HepG2 (cell line): ENCODE measurements around the gene PYY. TPM values are rescaled to one million over a fixed set of nuclear protein-coding genes. Genes with fewer than 3 reads are reported as not detected.

Experiments used
- DPF2 ChIP-seq: sonication (generic); formaldehyde crosslinking; IDR thresholded peaks from 2 replicates; pipeline ENCODE4 v1.4.0; 2020; ENCODE audit warnings: mild to moderate bottlenecking, low read depth, missing genetic modification reagents, borderline replicate concordance
- PITX1 ChIP-seq: sonication (generic); formaldehyde crosslinking; IDR thresholded peaks from 2 replicates; pipeline ENCODE4 v1.5.1; 2020; ENCODE audit warnings: mild to moderate bottlenecking, missing genetic modification reagents
- PPARG ChIP-seq: conservative IDR thresholded peaks from 2 replicates; pipeline ENCODE4 v1.6.1; 2016; ENCODE audit warnings: missing biosample characterization, missing genetic modification reagents
- SP4 ChIP-seq: sonication (generic); formaldehyde crosslinking; IDR thresholded peaks from 2 replicates; pipeline ENCODE4 v1.8.1; 2023; ENCODE audit warnings: mild to moderate bottlenecking, missing genetic modification reagents
- SRSF9 ChIP-seq: fragments of 200-400 bp; formaldehyde crosslinking; IDR thresholded peaks from 2 replicates; pipeline ENCODE4 v1.6.1; 2018; ENCODE audit warnings: borderline replicate concordance, mild to moderate bottlenecking, low read depth, low read length; ENCODE audit not compliant: insufficient read depth, poor library complexity, severe bottlenecking
- SRY ChIP-seq: sonication (generic); formaldehyde crosslinking; IDR thresholded peaks from 2 replicates; pipeline ENCODE4 v1.8.0; 2022; ENCODE audit warnings: mild to moderate bottlenecking, missing genetic modification reagents
- TBX3 ChIP-seq: fragments of 450-650 bp; IDR thresholded peaks from 2 replicates; pipeline ENCODE4 v1.6.1; 2017; ENCODE audit warnings: antibody characterized with exemption, mild to moderate bottlenecking, inconsistent platforms, borderline replicate concordance
- TCF12 ChIP-seq, 2 experiments: fragments of 450-650 bp in 1 of 2; sonication (generic) in 1 of 2; formaldehyde crosslinking in 1 of 2; IDR thresholded peaks; 2 replicates each; pipeline versions ENCODE4 v1.6.1 to v1.8.0; 2017 to 2022; ENCODE audit warnings: antibody characterized with exemption in 1 of 2, mild to moderate bottlenecking in 1 of 2, missing genetic modification reagents in 1 of 2, moderate library complexity in 1 of 2
- XRCC5 ChIP-seq: fragments of 200-400 bp; formaldehyde crosslinking; optimal IDR thresholded peaks from 2 replicates; pipeline ENCODE3; 2017; ENCODE audit warnings: mild to moderate bottlenecking, low read length
- ZNF101 ChIP-seq: sonication (generic); formaldehyde crosslinking; IDR thresholded peaks from 2 replicates; pipeline ENCODE4 v1.4.0; 2020; ENCODE audit warnings: mild to moderate bottlenecking, low read depth, missing genetic modification reagents, borderline replicate concordance
- polyA plus RNA-seq, 8 experiments: library from polyadenylated mRNA; depleted of rRNA in 3 of 8; stranded (reverse) in 7 of 8; unstranded in 1 of 8; fragments of >200 nt; fragmentation: Illumina TruSeq in 4 of 8; extraction: Trizol in 4 of 8; gene quantifications; 2 replicates each; pipeline versions ENCODE4 v1.2.1 to v1.2.3, GENCODE V29; 2011 to 2016; ENCODE audit warnings: low read depth in 4 of 8, missing spikeins in 1 of 8, mixed read lengths in 1 of 8; ENCODE audit not compliant: insufficient read depth in 1 of 8
- total RNA-seq, 5 experiments: library from RNA; depleted of rRNA; stranded (reverse); fragments of >200 nt; fragmentation: Illumina TruSeq; extraction: Trizol; gene quantifications; 2 replicates each; pipeline ENCODE4 v1.2.3, GENCODE V29; 2016; ENCODE audit warnings: low read depth in 1 of 5
- TF ChIP-seq, protein P1 (sequence below): sonication (generic); formaldehyde crosslinking; IDR thresholded peaks from 2 replicates; pipeline ENCODE4 v1.4.0; 2020; ENCODE audit warnings: missing genetic modification reagents, mild to moderate bottlenecking, borderline replicate concordance
- TF ChIP-seq, protein P2 (sequence below): sonication (generic); formaldehyde crosslinking; IDR thresholded peaks from 2 replicates; pipeline ENCODE4 v1.4.0; 2020; ENCODE audit warnings: mild to moderate bottlenecking, missing genetic modification reagents
- TF ChIP-seq, protein P3 (sequence below): sonication (generic); formaldehyde crosslinking; IDR thresholded peaks from 2 replicates; pipeline ENCODE4 v1.8.0; 2022; ENCODE audit warnings: low read depth, missing genetic modification reagents
- TF ChIP-seq, protein P4 (sequence below): sonication (generic); formaldehyde crosslinking; IDR thresholded peaks from 2 replicates; pipeline ENCODE4 v1.5.1; 2020; ENCODE audit warnings: mild to moderate bottlenecking, missing genetic modification reagents
- TF ChIP-seq, protein P5 (sequence below): IDR thresholded peaks from 2 replicates; pipeline ENCODE4 v1.6.1; 2018; ENCODE audit warnings: missing genetic modification reagents, mild to moderate bottlenecking, missing compliant biosample characterization

PYY gene
- total and polyA plus RNA-seq, 2 of the 13 experiments (the other 11 are each of a cell fraction or from before 2014, with no cell fraction given) = 0.25 TPM; not detected in 1

DNA sequence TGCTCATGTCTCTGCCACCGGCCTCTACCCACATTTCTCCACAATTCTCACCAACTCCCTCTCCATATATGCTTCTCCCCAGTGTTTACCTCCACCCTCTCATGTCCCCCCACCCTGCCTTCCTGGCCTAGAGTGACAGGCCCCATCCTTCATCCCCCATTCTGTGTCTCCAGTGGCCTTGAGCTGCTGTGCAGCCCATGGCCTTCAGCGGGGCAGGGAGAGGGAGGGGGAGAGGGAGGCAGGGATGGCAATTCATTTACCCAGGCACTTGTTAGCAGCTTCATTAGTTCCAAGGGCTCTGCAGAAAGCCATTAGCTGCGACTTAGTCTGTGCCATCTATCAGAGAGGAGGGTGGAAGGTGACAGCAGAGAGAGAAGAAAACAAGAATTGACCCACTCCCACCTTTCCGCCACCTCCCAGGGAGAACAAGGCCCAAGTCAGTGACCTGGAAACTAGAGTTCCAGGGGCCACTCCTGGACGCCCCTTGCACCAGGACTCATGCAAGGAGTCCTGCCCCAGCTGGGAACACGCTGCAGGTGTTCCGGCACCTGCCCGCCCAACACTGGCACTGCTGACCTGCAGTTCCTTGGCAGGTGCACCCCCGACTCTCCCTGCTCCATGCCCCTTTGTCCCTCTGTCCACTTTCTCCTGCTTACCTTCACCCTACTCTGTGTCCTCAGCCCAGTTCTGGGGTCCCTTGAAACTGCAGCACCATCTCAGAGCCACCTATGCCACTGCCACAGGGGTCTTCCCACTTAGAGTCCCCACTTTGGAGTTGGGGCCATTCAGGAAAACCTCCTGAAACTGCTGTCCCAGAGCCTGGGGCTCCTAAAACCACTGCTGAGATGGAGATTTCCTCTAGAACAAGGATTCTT, 23.5 kb upstream of the PYY start (continued):
- TF ChIP-seq, protein P1, sequence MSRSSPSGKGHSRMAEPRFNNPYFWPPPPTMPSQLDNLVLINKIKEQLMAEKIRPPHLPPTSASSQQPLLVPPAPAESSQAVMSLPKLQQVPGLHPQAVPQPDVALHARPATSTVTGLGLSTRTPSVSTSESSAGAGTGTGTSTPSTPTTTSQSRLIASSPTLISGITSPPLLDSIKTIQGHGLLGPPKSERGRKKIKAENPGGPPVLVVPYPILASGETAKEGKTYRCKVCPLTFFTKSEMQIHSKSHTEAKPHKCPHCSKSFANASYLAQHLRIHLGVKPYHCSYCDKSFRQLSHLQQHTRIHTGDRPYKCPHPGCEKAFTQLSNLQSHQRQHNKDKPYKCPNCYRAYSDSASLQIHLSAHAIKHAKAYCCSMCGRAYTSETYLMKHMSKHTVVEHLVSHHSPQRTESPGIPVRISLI = no peak
- TF ChIP-seq PITX1 (CRISPR knock-in tag) (no peak; the same call in 1 of the 2 replicates), DPF2 (CRISPR knock-in tag) (no peak), SRY (no peak), SP4 (CRISPR knock-in tag) (no peak), XRCC5 (no peak), PPARG (no peak), SRSF9 (no peak), TBX3 (no peak; the same call in 1 of the 2 replicates), TCF12 (IDR thresholded peaks at IDR 0.05) (no peak), TCF12 (CRISPR knock-in tag; IDR thresholded peaks at IDR 0.05) (no peak), ZNF101 (CRISPR knock-in tag) (no peak)
- TF ChIP-seq, protein P2, sequence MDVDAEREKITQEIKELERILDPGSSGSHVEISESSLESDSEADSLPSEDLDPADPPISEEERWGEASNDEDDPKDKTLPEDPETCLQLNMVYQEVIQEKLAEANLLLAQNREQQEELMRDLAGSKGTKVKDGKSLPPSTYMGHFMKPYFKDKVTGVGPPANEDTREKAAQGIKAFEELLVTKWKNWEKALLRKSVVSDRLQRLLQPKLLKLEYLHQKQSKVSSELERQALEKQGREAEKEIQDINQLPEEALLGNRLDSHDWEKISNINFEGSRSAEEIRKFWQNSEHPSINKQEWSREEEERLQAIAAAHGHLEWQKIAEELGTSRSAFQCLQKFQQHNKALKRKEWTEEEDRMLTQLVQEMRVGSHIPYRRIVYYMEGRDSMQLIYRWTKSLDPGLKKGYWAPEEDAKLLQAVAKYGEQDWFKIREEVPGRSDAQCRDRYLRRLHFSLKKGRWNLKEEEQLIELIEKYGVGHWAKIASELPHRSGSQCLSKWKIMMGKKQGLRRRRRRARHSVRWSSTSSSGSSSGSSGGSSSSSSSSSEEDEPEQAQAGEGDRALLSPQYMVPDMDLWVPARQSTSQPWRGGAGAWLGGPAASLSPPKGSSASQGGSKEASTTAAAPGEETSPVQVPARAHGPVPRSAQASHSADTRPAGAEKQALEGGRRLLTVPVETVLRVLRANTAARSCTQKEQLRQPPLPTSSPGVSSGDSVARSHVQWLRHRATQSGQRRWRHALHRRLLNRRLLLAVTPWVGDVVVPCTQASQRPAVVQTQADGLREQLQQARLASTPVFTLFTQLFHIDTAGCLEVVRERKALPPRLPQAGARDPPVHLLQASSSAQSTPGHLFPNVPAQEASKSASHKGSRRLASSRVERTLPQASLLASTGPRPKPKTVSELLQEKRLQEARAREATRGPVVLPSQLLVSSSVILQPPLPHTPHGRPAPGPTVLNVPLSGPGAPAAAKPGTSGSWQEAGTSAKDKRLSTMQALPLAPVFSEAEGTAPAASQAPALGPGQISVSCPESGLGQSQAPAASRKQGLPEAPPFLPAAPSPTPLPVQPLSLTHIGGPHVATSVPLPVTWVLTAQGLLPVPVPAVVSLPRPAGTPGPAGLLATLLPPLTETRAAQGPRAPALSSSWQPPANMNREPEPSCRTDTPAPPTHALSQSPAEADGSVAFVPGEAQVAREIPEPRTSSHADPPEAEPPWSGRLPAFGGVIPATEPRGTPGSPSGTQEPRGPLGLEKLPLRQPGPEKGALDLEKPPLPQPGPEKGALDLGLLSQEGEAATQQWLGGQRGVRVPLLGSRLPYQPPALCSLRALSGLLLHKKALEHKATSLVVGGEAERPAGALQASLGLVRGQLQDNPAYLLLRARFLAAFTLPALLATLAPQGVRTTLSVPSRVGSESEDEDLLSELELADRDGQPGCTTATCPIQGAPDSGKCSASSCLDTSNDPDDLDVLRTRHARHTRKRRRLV (CRISPR knock-in tag) = no peak
- TF ChIP-seq, protein P3, sequence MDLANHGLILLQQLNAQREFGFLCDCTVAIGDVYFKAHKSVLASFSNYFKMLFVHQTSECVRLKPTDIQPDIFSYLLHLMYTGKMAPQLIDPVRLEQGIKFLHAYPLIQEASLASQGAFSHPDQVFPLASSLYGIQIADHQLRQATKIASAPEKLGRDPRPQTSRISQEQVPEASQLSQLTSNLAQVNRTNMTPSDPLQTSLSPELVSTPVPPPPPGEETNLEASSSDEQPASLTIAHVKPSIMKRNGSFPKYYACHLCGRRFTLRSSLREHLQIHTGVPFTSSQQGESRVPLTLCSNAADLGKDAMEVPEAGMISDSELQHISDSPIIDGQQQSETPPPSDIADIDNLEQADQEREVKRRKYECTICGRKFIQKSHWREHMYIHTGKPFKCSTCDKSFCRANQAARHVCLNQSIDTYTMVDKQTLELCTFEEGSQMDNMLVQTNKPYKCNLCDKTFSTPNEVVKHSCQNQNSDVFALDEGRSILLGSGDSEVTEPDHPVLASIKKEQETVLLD = no peak
- TF ChIP-seq, protein P4, sequence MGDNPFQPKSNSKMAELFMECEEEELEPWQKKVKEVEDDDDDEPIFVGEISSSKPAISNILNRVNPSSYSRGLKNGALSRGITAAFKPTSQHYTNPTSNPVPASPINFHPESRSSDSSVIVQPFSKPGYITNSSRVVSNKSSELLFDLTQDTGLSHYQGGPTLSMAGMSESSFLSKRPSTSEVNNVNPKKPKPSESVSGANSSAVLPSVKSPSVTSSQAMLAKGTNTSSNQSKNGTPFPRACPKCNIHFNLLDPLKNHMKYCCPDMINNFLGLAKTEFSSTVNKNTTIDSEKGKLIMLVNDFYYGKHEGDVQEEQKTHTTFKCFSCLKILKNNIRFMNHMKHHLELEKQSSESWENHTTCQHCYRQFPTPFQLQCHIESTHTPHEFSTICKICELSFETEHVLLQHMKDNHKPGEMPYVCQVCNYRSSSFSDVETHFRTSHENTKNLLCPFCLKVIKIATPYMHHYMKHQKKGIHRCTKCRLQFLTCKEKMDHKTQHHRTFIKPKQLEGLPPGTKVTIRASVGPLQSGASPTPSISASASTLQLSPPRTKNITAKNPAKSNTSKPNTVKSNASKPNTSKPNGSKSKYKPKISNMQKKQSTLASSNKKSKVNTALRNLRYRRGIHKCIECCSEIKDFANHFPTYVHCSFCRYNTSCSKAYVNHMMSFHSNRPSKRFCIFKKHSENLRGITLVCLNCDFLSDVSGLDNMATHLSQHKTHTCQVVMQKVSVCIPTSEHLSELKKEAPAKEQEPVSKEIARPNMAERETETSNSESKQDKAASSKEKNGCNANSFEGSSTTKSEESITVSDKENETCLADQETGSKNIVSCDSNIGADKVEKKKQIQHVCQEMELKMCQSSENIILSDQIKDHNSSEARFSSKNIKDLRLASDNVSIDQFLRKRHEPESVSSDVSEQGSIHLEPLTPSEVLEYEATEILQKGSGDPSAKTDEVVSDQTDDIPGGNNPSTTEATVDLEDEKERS (CRISPR knock-in tag) = no peak
- TF ChIP-seq, protein P5, sequence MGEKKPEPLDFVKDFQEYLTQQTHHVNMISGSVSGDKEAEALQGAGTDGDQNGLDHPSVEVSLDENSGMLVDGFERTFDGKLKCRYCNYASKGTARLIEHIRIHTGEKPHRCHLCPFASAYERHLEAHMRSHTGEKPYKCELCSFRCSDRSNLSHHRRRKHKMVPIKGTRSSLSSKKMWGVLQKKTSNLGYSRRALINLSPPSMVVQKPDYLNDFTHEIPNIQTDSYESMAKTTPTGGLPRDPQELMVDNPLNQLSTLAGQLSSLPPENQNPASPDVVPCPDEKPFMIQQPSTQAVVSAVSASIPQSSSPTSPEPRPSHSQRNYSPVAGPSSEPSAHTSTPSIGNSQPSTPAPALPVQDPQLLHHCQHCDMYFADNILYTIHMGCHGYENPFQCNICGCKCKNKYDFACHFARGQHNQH = no peak
